Erythroblast (primary cell): Measurements from ENCODE around the gene RIPOR2.

Source experiments
- GATA1 ChIP-seq: IDR thresholded peaks from 2 replicates; pipeline ENCODE4 v1.6.1; 2011; ENCODE audit warnings: low read depth, mild to moderate bottlenecking, control low read depth, low read length, moderate library complexity
- POLR2A ChIP-seq: IDR thresholded peaks from 2 replicates; pipeline ENCODE4 v1.6.1; 2011; ENCODE audit warnings: mild to moderate bottlenecking, low read length

GRCh38 chr6:24818346-24818745, 117.4 kb downstream of the RIPOR2 start:
- no peak for TF ChIP-seq POLR2A
- no peak for TF ChIP-seq GATA1
